H1 (cell line): ENCODE data around the gene RPS15. TPM values are rescaled to one million over a fixed set of nuclear protein-coding genes. Genes with fewer than 3 reads are reported as not detected.

ENCODE experiments used
- BCL11A ChIP-seq, 2 experiments: IDR thresholded peaks; one replicate each; pipeline ENCODE4 v1.6.1; 2011; ENCODE audit warnings: low read depth in 2 of 2, low read length in 2 of 2, mild to moderate bottlenecking in 2 of 2
- FOSL1 ChIP-seq: IDR thresholded peaks from 2 replicates; pipeline ENCODE4 v1.6.1; 2011; ENCODE audit warnings: mild to moderate bottlenecking, low read depth, low read length, moderate library complexity; ENCODE audit not compliant: insufficient read depth
- GABPA ChIP-seq: IDR thresholded peaks from 2 replicates; pipeline ENCODE4 v1.6.1; 2011; ENCODE audit warnings: mild to moderate bottlenecking, low read length, moderate library complexity, borderline replicate concordance; ENCODE audit not compliant: insufficient read depth
- PHF8 ChIP-seq: fragments of 200-600 bp; sonication (generic); conservative IDR thresholded peaks from 2 replicates; pipeline ENCODE4 v1.7.1; 2012; ENCODE audit warnings: low read depth, mild to moderate bottlenecking, inconsistent platforms, low read length, moderate library complexity
- SIRT6 ChIP-seq: IDR thresholded peaks from one replicate; pipeline ENCODE4 v1.7.1; 2012; ENCODE audit warnings: low read length, inconsistent platforms
- SP2 ChIP-seq: IDR thresholded peaks from 2 replicates; pipeline ENCODE4 v1.6.1; 2012; ENCODE audit warnings: mild to moderate bottlenecking, low read length, inconsistent platforms
- TAF1 ChIP-seq: IDR thresholded peaks from 2 replicates; pipeline ENCODE4 v1.6.1; 2011; ENCODE audit warnings: mild to moderate bottlenecking, low read depth, low read length
- YY1 ChIP-seq: IDR thresholded peaks from 2 replicates; pipeline ENCODE4 v1.6.1; 2011; ENCODE audit warnings: low read depth, mild to moderate bottlenecking, low read length
- ZNF274 ChIP-seq: IDR thresholded peaks from 2 replicates; pipeline ENCODE4 v1.7.0; 2012; ENCODE audit warnings: low read length, borderline replicate concordance; ENCODE audit errors: extremely low read depth
- polyA plus RNA-seq, 7 experiments: library from polyadenylated mRNA; depleted of rRNA in 3 of 7; stranded (reverse) in 5 of 7; unstranded in 2 of 7; fragments of >200 nt in 5 of 7; fragments of 200-250 nt in 2 of 7; gene quantifications; 1 replicate in 5 of 7; 2 replicates in 1 of 7; 4 replicates in 1 of 7; pipeline versions ENCODE4 v1.2.1 to v1.2.3, GENCODE V29; 2011 to 2013; ENCODE audit warnings: missing spikeins in 2 of 7, mixed read lengths in 2 of 7
- total RNA-seq: library from RNA; stranded (reverse); fragmentation: NEBNext Ultra II Directional; extraction: Animal tissue kit (Norgen Biotek cat#: 25700); gene quantifications from 2 replicates; pipeline ENCODE4 v1.2.1, GENCODE V29; 2021

The RPS15 gene
- total and polyA plus RNA-seq, 2 of the 8 experiments (the other 6 are each of a cell fraction or from before 2014, with no cell fraction given) = 1,562 to 3,890 TPM

DNA sequence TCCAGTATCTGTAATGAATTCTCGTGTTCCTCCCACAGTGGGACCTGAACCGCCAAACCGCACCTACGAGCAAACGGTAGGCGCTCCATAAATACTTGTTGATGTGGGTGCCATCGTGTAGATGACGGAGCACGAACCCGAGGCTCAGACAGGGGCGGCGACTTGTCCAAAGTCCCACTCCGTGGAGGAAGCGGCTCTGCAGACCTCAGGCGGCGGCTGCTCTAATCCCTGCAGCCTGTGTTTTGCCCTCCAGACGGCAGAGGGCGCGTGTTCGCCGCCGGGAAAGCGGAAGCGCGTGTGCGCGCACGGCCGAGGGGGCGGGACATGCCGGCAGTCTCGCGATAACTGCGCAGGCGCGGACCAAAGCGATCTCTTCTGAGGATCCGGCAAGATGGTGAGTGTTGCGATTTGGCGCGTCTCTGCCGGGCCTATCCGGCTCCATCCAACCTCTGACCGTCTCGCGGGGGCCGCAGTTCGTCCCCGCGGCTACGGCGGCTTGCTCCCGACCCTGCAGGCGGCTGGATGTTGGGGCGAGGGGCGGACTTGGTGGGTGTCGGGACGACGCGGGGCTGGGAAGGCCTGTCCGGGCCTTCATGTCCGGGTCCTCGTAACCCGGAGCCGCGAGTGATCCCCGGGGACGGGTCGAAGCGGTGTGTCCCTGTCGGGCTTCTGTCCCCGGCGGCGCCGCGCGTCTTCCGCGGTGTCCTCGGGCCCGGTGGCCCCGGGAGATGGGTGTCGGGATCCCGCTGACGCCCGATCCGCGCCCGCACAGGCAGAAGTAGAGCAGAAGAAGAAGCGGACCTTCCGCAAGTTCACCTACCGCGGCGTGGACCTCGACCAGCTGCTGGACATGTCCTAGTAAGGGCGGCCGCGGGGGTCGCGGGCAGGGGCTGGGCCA, at the start of gene RPS15 (continued):
- TF ChIP-seq GABPA (peak; percentile 86; the same call in 1 of the 2 replicates), BCL11A (IDR thresholded peaks at IDR 0.05; ENCODE audit: low read depth in 2 of 2, low read length in 2 of 2) (no peak), SIRT6 (no peak), ZNF274 (no peak), TAF1 (peak; percentile 99), FOSL1 (no peak), YY1 (peak; percentile 82), SP2 (peak; percentile 39; the same call in 1 of the 2 replicates), PHF8 (peak; percentile 99)
